D721Med (cell line): ENCODE measurements around the gene LAMB2.

Experiments
- DNase-seq: peaks from one replicate; pipeline ENCODE4 v3.0.0; 2011; ENCODE audit warnings: low spot score; ENCODE audit not compliant: insufficient read length
- FAIRE-seq: peaks from 2 replicates; lab custom pipeline; 2011; peaks lifted over from hg19 to GRCh38; lab: Jason Lieb, UNC
- TF ChIP-seq, protein P1 (sequence below): IDR thresholded peaks from 2 replicates; pipeline ENCODE4 v1.5.1; 2012; ENCODE audit warnings: mild to moderate bottlenecking, control low read depth; ENCODE audit not compliant: insufficient read depth; ENCODE audit errors: missing control alignments

Gene LAMB2

DNA sequence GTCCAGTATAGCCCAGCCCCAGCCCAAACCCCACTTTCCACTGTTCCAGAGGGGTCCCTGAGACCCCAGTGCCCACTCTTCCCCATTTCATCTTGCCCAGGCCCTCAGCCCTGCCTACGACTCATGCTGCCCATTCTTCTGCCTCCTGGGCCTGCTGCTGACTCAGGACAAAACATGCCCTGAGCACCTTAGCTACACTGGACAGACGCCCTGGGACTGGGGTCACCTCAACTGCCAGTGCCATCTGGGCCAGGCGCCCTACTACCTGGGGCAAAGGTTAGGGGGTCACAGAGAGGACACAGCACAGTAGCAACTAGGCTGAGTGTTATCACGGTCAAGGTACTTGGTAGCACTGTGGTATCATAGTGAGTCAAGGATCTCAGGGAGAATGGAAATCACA is 2.6 kb upstream of the LAMB2 start:
- FAIRE-seq (no peak), DNase-seq (no peak)
- TF ChIP-seq, protein P1, sequence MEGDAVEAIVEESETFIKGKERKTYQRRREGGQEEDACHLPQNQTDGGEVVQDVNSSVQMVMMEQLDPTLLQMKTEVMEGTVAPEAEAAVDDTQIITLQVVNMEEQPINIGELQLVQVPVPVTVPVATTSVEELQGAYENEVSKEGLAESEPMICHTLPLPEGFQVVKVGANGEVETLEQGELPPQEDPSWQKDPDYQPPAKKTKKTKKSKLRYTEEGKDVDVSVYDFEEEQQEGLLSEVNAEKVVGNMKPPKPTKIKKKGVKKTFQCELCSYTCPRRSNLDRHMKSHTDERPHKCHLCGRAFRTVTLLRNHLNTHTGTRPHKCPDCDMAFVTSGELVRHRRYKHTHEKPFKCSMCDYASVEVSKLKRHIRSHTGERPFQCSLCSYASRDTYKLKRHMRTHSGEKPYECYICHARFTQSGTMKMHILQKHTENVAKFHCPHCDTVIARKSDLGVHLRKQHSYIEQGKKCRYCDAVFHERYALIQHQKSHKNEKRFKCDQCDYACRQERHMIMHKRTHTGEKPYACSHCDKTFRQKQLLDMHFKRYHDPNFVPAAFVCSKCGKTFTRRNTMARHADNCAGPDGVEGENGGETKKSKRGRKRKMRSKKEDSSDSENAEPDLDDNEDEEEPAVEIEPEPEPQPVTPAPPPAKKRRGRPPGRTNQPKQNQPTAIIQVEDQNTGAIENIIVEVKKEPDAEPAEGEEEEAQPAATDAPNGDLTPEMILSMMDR: no peak

DNA sequence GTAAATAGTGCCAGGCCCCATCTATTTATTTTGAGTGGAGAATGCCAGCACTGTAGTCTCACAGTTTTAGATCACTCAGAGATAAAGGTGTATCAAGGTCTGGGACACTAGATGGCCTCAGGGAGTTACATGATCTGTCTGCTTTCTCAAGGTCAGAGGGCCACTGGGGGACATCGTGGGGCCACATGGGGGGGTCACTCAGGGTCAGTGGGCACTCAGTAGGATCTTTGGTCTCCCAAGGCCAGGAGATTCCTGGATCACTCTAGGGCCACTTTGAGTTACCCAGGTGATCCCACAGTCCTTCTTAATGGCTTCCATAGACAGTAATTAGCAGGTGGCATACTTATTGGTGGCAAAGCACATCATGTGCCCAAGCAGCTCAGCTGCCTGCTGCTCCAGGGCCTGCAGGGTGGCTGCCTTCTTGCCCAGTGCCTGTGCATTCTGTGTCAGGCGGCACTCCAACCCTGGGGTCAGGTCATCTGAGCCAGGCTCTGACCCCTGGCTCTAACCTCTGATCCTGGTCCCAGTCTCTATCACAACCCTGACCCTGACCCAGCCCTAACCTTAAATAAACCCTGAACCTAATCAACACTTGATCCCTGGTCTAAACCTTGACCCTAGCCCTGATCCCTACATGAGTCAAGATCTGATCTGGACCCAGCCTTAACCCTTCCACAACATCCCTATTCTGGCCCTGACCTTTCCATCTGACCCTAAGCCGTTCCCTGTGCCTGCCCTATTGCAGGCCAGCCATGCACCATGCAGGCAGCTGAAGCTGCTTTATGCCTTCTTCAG is 1.8 kb upstream of the LAMB2 start:
- FAIRE-seq: no peak
- DNase-seq: no peak
- TF ChIP-seq, protein P1: no peak

DNA sequence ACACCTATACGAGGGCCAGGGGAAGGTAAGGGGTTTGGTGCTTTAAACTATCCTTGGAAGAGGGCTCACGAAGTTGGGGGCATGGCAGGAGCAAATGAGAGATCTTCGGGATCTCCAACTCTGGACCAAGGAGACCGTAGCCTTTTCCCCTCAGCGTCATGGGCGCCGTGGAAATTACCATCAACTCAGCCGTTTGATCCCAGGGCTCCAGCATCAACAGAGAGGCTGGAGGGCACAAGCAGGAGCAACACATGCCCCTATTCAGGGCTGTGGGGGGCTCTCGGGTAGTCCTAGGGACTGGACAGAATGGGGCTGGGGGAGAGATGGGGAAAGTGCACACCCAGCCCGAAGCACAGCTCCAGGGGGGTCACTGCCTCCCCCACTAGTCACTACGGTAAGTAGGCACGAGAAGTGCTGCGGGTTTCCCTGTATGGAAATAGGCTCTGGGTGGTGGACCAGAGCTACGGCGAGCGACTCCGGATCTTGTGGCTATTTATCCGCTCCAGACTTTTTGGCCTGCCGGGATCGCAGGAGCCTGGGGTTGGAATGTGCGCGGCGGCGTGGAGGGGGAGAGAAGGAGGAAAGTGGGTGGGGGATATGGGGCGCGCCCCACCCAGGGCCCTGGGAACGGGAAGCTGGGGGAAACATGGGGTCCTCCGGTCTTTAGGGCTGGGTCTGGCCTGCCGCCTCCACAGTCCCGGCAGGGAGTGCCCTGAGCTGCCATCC is 539 bp upstream of the LAMB2 start:
- DNase-seq (peak; percentile 95), FAIRE-seq (no peak)
- TF ChIP-seq, protein P1: peak; percentile 9

DNA sequence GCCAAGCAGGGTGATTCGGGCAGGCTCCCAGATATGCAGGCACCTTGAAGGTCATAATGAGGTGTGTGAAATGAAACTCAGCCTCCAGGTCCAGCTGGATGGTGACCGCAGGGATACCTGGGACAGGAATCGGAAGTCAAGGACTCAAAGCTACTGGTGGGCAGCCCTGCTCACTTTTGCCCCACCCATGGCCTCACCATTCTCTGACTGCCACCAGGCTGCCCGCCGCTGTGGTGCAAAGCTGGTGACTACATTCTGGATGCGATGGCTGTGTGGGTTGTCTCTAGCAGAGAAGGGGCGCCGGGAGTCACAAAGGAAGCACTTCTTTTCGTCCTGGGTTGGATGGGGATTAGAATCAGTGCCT is 795 bp downstream of the LAMB2 start:
- no peak for DNase-seq
- TF ChIP-seq, protein P1: no peak
- no peak for FAIRE-seq

DNA sequence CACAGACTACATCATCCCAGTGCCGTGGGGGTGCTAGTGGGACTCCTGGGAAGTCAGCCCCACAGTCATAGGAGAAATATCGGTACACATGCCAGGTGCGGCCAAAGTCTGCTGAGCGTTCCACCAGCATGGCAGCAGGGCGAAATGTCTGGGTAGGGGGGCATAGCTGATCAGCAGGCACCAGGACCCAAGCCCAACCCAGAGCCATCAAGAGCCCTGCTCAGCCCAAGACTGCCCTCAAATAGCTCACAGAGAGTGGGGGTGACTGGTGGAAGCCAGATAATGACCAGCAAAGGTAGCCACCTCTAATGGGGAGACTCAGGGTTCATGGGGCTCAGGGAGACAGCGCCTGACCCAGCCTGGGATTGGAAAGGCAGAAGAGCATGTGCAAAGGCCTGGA is 1.3 kb downstream of the LAMB2 start:
- no peak for FAIRE-seq
- DNase-seq: no peak
- TF ChIP-seq, protein P1: no peak

DNA sequence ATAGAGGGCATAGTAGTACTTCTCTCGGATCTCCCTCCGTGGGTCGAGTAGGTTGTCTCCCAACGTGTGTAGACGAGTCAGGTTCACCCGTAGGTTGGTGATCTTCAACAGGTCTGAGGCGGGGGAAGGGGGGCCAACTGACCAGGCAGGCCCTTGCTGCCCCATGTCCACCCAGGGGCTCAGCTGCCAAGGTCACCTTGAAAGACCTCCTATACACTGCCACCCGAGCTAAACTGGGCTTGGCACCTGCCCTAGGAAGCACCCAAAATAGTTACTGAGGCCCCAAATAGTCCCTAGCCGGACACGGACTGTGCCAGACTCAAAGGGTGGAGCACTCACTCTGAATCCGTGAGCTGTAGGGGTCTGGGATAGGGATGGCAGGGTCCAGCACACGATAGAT is 1.8 kb downstream of the LAMB2 start:
- TF ChIP-seq, protein P1: no peak
- FAIRE-seq (no peak), DNase-seq (no peak)
